Limb (tissue), 2 donors: Measurements from ENCODE around the gene FNDC5.

ENCODE experiments used
- DNase-seq, 2 donors: peaks; one replicate each; pipeline ENCODE4 v3.0.0-alpha.2; 2016; ENCODE audit errors: extremely low spot score in 2 of 2

The FNDC5 gene

DNA sequence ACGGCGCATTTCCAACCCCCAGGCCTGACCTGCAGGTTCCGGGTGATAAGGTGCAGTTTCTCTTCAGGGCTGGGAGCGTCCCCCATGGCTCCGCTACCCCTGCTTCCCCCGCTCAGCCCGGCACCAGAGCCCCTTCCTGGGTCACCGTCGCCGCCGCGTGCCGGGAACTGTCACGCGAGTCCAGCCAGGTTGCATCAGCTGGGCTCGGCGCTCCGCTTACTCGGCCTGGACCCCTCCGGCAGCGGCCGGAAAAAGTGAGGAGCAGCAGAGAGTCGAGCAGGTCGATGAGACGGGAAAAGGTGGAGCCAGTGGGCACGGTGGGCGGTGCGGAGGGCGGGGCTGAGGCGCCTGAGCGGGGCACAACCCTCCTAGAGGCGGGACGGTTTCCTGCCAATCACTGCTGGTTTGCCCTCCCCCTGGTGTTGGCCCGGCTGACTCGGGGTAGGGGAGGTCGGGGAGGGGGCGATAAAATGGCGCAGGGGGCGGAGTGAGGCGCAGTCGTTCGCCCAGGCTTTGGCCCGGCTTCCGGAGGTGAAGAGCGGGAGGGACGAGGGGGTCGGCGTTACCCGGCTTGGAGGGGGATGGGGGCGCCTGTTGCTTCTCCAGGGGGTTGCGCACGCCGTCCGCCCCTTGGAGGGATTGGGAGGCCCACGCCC lies 53.4 kb downstream of the FNDC5 start, which contains the start of the genes S100PBP and YARS1:
Gene S100PBP, plus strand, starts transcription at position 495 of the 656 bp plus-strand sequence. CDS start 8,447 bp downstream, outside the sequence.
Gene YARS1, minus strand, starts transcription at position 200 of the 656 bp plus-strand sequence. Its CDS starts 114 bp downstream, at position 86.
- peak; percentile 98 to 100 for DNase-seq

DNA sequence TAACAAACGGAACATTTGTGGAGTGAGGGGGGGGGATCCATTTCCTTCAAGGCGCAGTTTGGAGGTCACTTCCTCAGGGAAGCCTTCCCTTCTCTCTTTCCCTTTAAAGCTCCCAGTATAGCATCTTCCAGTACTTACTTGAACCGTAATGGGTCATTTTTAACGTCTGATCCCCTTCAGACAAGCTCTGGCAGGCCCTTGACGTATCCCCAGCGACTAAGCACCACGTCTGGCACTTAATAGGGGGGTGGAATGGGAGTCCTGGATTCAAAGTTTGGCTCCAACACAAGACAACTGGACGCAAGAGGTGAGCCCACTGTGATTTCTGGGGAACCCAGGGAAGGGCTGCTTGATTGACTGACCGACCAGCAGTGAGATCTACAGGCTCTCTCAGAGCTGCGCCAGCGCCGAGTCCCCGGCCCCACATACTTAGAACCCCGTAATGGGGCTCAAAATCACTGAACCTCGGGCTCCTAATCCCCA lies 54.0 kb downstream of the FNDC5 start:
- DNase-seq: peak in 1 of 2 donors; percentile 10

DNA sequence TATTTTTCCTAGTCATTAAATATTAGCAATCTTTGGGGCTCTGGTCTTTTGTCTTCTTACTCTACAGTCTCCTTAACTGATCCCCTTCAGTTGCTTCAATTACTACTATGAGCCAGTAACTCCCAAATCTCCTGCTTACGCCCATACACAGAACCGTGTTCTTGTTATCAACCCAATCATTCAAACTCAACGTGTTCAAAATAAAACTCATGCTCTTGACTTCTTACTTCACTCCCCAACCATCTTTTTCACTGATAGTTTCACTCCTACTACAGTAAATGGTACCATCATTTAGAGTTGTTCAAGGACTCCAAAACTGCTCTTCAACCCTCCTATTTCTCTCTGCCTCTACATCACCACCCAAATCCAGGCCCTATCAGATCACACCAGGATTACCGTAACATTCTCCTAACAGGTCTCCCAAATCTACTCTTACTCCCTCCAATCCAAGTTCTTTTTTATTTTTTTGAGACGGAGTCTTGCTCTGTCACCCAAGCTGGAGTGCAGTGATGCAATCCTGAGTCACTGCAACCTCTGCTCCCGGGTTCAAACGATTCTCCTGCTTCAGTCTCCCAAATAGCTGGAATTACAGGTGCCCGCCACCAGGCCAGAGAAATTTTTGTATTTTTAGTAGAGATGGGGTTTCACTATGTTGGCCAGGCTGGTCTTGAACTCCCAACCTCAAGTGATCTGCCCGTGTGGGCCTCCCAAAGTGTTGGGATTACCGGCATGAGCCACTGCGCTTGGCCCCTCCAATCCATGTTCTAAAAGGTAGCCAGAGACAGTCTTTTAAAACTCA lies 56.6 kb downstream of the FNDC5 start:
- no peak for DNase-seq
